ENCODE data around the gene LANCL1. TPM values are rescaled to one million over a fixed set of nuclear protein-coding genes. Genes with fewer than 3 reads are reported as not detected.
"Not testable (repeated sequence)": the region's sequence is repeated elsewhere in the genome, so short reads cannot be mapped to it uniquely, and the experiment has no call there.

Gene LANCL1
- total RNA-seq, 5 donors from 2014 or later (not counting 1 experiment from before 2014, with no cell fraction given) = 25.5 to 30.1 (median 27.9) TPM

- no peak for DNase-seq
- Histone ChIP-seq H3K36me3 (ENCODE audit: control insufficient read depth in 2 of 2, extremely low read depth in 1 of 2, insufficient read depth in 1 of 2, low read length in 1 of 2) (peaks cover 3 to 27% of the 10 kb centered on the region in 2 donors), H3K9me3 (no peaks in the 10 kb centered on the region), H3K4me3 (ENCODE audit: control insufficient read depth in 1 of 2, extremely low read depth in 1 of 2, low read length in 1 of 2) (no peak overlapping the region), H3K4me1 (ENCODE audit: control insufficient read depth in 1 of 2, extremely low read depth in 1 of 2, insufficient read depth in 2 of 2, low read length in 2 of 2) (no peaks in the 10 kb centered on the region), H3K27ac (ENCODE audit: low read length) (no peak overlapping the region), H3K27me3 (replicated peaks in 1 of 2; ENCODE audit: control insufficient read depth in 2 of 2, extremely low read depth in 1 of 2, insufficient read depth in 2 of 2, low read length in 1 of 2) (no peaks in the 10 kb centered on the region)
- CTCF ChIA-PET = no interaction called here
- 90% methylated on average over 2 of the region's 5 CpGs for WGBS (ENCODE audit: insufficient coverage)
- POLR2A ChIA-PET = no interaction called here
- no peaks in the 10 kb centered on the region for H3K4me1 Mint-ChIP-seq
- no peaks in the 10 kb centered on the region for H3K27me3 Mint-ChIP-seq
- no peak overlapping the region for H3K4me3 Mint-ChIP-seq
- H3K9me3 Mint-ChIP-seq = peaks cover 20 to 68% (median 47%) of the 10 kb centered on the region in 3 donors
- H3K36me3 Mint-ChIP-seq = peaks cover 73% of the 10 kb centered on the region
- ATAC-seq (replicated peaks in 1 of 4) = no peak
- no peak overlapping the region for H3K27ac Mint-ChIP-seq
Measured at GRCh38 chr2:210428393-210429179, 48.0 kb downstream of the LANCL1 start.

- H3K9me3 ChIP-seq; H3K27me3 ChIP-seq (replicated peaks in 1 of 2; ENCODE audit: control insufficient read depth in 2 of 2, extremely low read depth in 1 of 2, insufficient read depth in 2 of 2, low read length in 1 of 2); DNase-seq; H3K4me1 Mint-ChIP-seq; H3K27me3 Mint-ChIP-seq; H3K27ac ChIP-seq (ENCODE audit: low read length); H3K27ac Mint-ChIP-seq; H3K4me1 ChIP-seq (ENCODE audit: control insufficient read depth in 1 of 2, extremely low read depth in 1 of 2, insufficient read depth in 2 of 2, low read length in 2 of 2); H3K4me3 ChIP-seq (ENCODE audit: control insufficient read depth in 1 of 2, extremely low read depth in 1 of 2, low read length in 1 of 2); CTCF ChIA-PET; POLR2A ChIA-PET; ATAC-seq (replicated peaks in 1 of 4); H3K4me3 Mint-ChIP-seq: not testable (repeated sequence)
- 100% methylated on average over 3 of the region's 6 CpGs for WGBS (ENCODE audit: insufficient coverage)
- H3K36me3 ChIP-seq (ENCODE audit: control insufficient read depth in 2 of 2, extremely low read depth in 1 of 2, insufficient read depth in 1 of 2, low read length in 1 of 2) = peaks cover 0 to 15% of the 10 kb centered on the region in 2 donors
- peaks cover 60% of the 10 kb centered on the region for H3K36me3 Mint-ChIP-seq
- H3K9me3 Mint-ChIP-seq = peaks cover 20 to 70% (median 47%) of the 10 kb centered on the region in 3 donors
Measured at GRCh38 chr2:210427309-210427708, 49.2 kb downstream of the LANCL1 start.

DNA sequence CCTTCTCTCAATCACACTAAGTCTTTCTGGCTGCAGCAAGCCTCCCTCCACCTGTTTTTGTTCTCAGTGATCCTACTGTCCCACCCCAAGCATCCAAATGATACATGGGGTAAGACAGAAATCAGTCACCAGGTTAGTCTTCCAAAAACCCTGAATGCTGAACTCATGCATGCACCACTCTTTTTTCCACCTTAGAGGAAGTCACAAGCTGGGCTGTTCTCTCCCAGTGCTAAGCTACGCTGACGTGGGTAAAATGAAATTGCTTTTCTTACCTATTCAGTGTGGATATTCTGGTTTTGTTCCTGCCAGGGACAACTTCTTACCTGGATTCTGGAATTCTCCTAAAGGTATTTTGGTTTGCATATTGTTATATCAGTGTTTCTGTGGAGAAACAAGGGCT is 54.2 kb downstream of the LANCL1 start:
- Mint-ChIP-seq H3K4me1 (no peaks in the 10 kb centered on the region), H3K4me3 (no peak overlapping the region), H3K27me3 (peaks cover 6 to 9% of the 10 kb centered on the region in 2 donors), H3K27ac (no peak overlapping the region), H3K36me3 (peaks cover 11% of the 10 kb centered on the region), H3K9me3 (peaks cover 10 to 42% (median 24%) of the 10 kb centered on the region in 3 donors)
- POLR2A ChIA-PET = interaction anchor here in 1 of 2 donors (0.5 to 0.6 kb wide), 2 partner anchors 91 to 1102 kb away, joined by 4 to 5 read pairs; no protein-coding TSS in a partner anchor
- ATAC-seq (replicated peaks in 1 of 4) = no peak
- DNase-seq = no peak
- Histone ChIP-seq H3K9me3 (no peaks in the 10 kb centered on the region), H3K4me3 (ENCODE audit: control insufficient read depth in 1 of 2, extremely low read depth in 1 of 2, low read length in 1 of 2) (no peak overlapping the region), H3K27ac (ENCODE audit: low read length) (no peak overlapping the region), H3K4me1 (ENCODE audit: control insufficient read depth in 1 of 2, extremely low read depth in 1 of 2, insufficient read depth in 2 of 2, low read length in 2 of 2) (no peaks in the 10 kb centered on the region), H3K27me3 (replicated peaks in 1 of 2; ENCODE audit: control insufficient read depth in 2 of 2, extremely low read depth in 1 of 2, insufficient read depth in 2 of 2, low read length in 1 of 2) (no peaks in the 10 kb centered on the region), H3K36me3 (ENCODE audit: control insufficient read depth in 2 of 2, extremely low read depth in 1 of 2, insufficient read depth in 1 of 2, low read length in 1 of 2) (no peaks in the 10 kb centered on the region)
- no CpG with 5 or more reads among the region's 2 CpGs for WGBS (ENCODE audit: insufficient coverage)
- CTCF ChIA-PET = no interaction called here

- no peak for DNase-seq
- no peaks in the 10 kb centered on the region for H3K4me1 ChIP-seq (ENCODE audit: control insufficient read depth in 1 of 2, extremely low read depth in 1 of 2, insufficient read depth in 2 of 2, low read length in 2 of 2)
- peaks cover 11 to 37% (median 19%) of the 10 kb centered on the region in 3 donors for H3K9me3 Mint-ChIP-seq
- no peaks in the 10 kb centered on the region for H3K4me1 Mint-ChIP-seq
- H3K27me3 Mint-ChIP-seq = peaks cover 7 to 9% of the 10 kb centered on the region in 2 donors
- H3K27ac ChIP-seq (ENCODE audit: low read length) = no peak overlapping the region
- H3K9me3 ChIP-seq = no peaks in the 10 kb centered on the region
- peaks cover 0 to 2% of the 10 kb centered on the region in 2 experiments for H3K27me3 ChIP-seq (replicated peaks in 1 of 2; ENCODE audit: control insufficient read depth in 2 of 2, extremely low read depth in 1 of 2, insufficient read depth in 2 of 2, low read length in 1 of 2)
- no peak overlapping the region for H3K4me3 ChIP-seq (ENCODE audit: control insufficient read depth in 1 of 2, extremely low read depth in 1 of 2, low read length in 1 of 2)
- H3K36me3 ChIP-seq (ENCODE audit: control insufficient read depth in 2 of 2, extremely low read depth in 1 of 2, insufficient read depth in 1 of 2, low read length in 1 of 2) = no peaks in the 10 kb centered on the region
- no peak overlapping the region for H3K4me3 Mint-ChIP-seq
- H3K36me3 Mint-ChIP-seq = peaks cover 7% of the 10 kb centered on the region
- WGBS (ENCODE audit: insufficient coverage) = 9% methylated on average over 3 of the region's 3 CpGs
- no peak overlapping the region for H3K27ac Mint-ChIP-seq
- no peak for ATAC-seq (replicated peaks in 1 of 4)
- CTCF ChIA-PET = no interaction called here
- POLR2A ChIA-PET = interaction anchor here in 1 of 2 donors (0.5 to 0.6 kb wide), 2 partner anchors 91 to 1101 kb away, joined by 4 to 5 read pairs; no protein-coding TSS in a partner anchor
Measured at GRCh38 chr2:210421916-210422315, 54.6 kb downstream of the LANCL1 start.

- no peak overlapping the region for H3K27ac ChIP-seq (ENCODE audit: low read length)
- Mint-ChIP-seq H3K9me3 (peaks cover 13 to 20% (median 14%) of the 10 kb centered on the region in 3 donors), H3K27ac (no peak overlapping the region), H3K27me3 (peaks cover 0 to 14% of the 10 kb centered on the region in 2 donors), H3K4me3 (no peak overlapping the region), H3K36me3 (no peaks in the 10 kb centered on the region), H3K4me1 (no peaks in the 10 kb centered on the region)
- H3K4me1 ChIP-seq (ENCODE audit: control insufficient read depth in 1 of 2, extremely low read depth in 1 of 2, insufficient read depth in 2 of 2, low read length in 2 of 2) = no peaks in the 10 kb centered on the region
- H3K9me3 ChIP-seq = no peaks in the 10 kb centered on the region
- H3K4me3 ChIP-seq (ENCODE audit: control insufficient read depth in 1 of 2, extremely low read depth in 1 of 2, low read length in 1 of 2) = no peak overlapping the region
- no peak for DNase-seq
- WGBS (ENCODE audit: insufficient coverage) = 100% methylated on average over 1 of the region's 1 CpG
- POLR2A ChIA-PET = no interaction called here
- peaks cover 0 to 5% of the 10 kb centered on the region in 2 experiments for H3K27me3 ChIP-seq (replicated peaks in 1 of 2; ENCODE audit: control insufficient read depth in 2 of 2, extremely low read depth in 1 of 2, insufficient read depth in 2 of 2, low read length in 1 of 2)
- no peak for ATAC-seq (replicated peaks in 1 of 4)
- CTCF ChIA-PET = no interaction called here
- no peaks in the 10 kb centered on the region for H3K36me3 ChIP-seq (ENCODE audit: control insufficient read depth in 2 of 2, extremely low read depth in 1 of 2, insufficient read depth in 1 of 2, low read length in 1 of 2)
Measured at GRCh38 chr2:210412660-210413059, 63.9 kb downstream of the LANCL1 start.

- no peak for ATAC-seq (replicated peaks in 1 of 4)
- H3K27me3 Mint-ChIP-seq = peaks cover 4 to 14% of the 10 kb centered on the region in 2 donors
- H3K9me3 Mint-ChIP-seq = peaks cover 11 to 13% (median 11%) of the 10 kb centered on the region in 3 donors
- POLR2A ChIA-PET = no interaction called here
- Histone ChIP-seq H3K27me3 (replicated peaks in 1 of 2; ENCODE audit: control insufficient read depth in 2 of 2, extremely low read depth in 1 of 2, insufficient read depth in 2 of 2, low read length in 1 of 2) (peaks cover 0 to 9% of the 10 kb centered on the region in 2 experiments), H3K27ac (ENCODE audit: low read length) (no peak overlapping the region), H3K36me3 (ENCODE audit: control insufficient read depth in 2 of 2, extremely low read depth in 1 of 2, insufficient read depth in 1 of 2, low read length in 1 of 2) (no peaks in the 10 kb centered on the region), H3K4me3 (ENCODE audit: control insufficient read depth in 1 of 2, extremely low read depth in 1 of 2, low read length in 1 of 2) (no peak overlapping the region), H3K9me3 (no peaks in the 10 kb centered on the region), H3K4me1 (ENCODE audit: control insufficient read depth in 1 of 2, extremely low read depth in 1 of 2, insufficient read depth in 2 of 2, low read length in 2 of 2) (no peaks in the 10 kb centered on the region)
- H3K4me3 Mint-ChIP-seq = no peak overlapping the region
- CTCF ChIA-PET = interaction anchor here in 1 of 2 donors (0.9 kb wide), 1 partner anchor 11 kb away, joined by 3 read pairs; no protein-coding TSS in a partner anchor
- WGBS (ENCODE audit: insufficient coverage) = no CpG with 5 or more reads among the region's 1 CpG
- no peaks in the 10 kb centered on the region for H3K4me1 Mint-ChIP-seq
- no peak overlapping the region for H3K27ac Mint-ChIP-seq
- no peak for DNase-seq
- H3K36me3 Mint-ChIP-seq = no peaks in the 10 kb centered on the region
Measured at GRCh38 chr2:210410542-210410941, 66.0 kb downstream of the LANCL1 start.

All from T-cell (primary cell).